Ovary (tissue), 3 donors: ENCODE data around the gene LRCH1.

ENCODE experiments used
- POLR2A ChIP-seq: fragments of 450-650 bp; IDR thresholded peaks from one replicate; pipeline ENCODE4 v1.6.1; 2017; ENCODE audit warnings: antibody characterized with exemption, mild to moderate bottlenecking, moderate library complexity
- TF ChIP-seq, protein P1 (sequence below), 3 donors: fragments of 450-650 bp in 2 of 3; fragments of 200-600 bp in 1 of 3; IDR thresholded peaks; one replicate each; pipeline versions ENCODE4 v1.5.1 to v1.8.0; 2016 to 2022; ENCODE audit warnings: antibody characterized with exemption in 3 of 3, mild to moderate bottlenecking in 1 of 3
- donor health status: DM: no; HTN: no; CAD: no.

DNA sequence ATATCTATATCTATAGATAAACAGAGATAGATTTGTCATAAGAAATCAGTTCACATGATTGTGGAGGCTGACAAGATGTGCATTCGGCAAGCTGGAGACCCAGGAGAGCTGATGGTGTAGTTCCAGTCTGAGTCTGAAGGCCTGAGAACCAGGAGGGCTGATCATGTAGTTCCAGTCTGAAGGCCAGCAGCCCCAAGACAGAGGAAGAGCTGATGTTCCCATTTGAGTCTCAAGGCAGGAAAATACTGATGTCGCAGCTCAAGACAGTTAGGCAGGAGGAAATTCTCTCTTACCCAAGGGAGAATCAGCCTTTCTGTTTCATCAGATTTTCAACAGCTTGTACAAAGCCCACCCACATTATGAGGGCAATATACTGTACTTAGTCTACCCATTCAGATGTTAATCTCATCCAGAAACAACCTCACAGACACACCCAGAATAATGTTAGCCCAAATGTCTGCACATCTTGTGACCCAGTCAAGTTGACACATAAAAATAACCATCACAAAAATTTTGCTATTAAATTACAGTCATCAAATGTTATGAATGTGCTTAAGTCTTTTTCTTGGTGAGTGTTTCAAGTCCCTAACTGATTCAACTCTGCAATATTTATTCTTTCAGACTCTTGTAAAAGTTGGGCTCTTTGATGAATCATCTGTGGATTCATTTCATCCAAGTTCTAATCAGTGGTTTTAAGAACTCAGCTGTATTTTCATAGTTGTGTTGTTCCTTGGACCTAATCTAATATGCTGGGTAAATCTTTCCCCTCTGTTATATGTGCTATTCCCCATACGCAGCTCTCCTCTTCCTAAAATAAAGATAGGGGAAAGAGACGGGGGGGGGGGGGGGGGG is 22.7 kb upstream of the LRCH1 start:
- no peak for TF ChIP-seq POLR2A
- TF ChIP-seq, protein P1, sequence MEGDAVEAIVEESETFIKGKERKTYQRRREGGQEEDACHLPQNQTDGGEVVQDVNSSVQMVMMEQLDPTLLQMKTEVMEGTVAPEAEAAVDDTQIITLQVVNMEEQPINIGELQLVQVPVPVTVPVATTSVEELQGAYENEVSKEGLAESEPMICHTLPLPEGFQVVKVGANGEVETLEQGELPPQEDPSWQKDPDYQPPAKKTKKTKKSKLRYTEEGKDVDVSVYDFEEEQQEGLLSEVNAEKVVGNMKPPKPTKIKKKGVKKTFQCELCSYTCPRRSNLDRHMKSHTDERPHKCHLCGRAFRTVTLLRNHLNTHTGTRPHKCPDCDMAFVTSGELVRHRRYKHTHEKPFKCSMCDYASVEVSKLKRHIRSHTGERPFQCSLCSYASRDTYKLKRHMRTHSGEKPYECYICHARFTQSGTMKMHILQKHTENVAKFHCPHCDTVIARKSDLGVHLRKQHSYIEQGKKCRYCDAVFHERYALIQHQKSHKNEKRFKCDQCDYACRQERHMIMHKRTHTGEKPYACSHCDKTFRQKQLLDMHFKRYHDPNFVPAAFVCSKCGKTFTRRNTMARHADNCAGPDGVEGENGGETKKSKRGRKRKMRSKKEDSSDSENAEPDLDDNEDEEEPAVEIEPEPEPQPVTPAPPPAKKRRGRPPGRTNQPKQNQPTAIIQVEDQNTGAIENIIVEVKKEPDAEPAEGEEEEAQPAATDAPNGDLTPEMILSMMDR (IDR thresholded peaks at IDR 0.05): no peak
